Natural killer cell (primary cell): Measurements from ENCODE around the gene PCDHGB7. TPM values are rescaled to one million over a fixed set of nuclear protein-coding genes. Genes with fewer than 3 reads are reported as not detected.
"Not testable (repeated sequence)": the region's sequence is repeated elsewhere in the genome, so short reads cannot be mapped to it uniquely, and the experiment has no call there.

Experiments used
- ATAC-seq, 3 donors: fragments of 150-1000 bp in 2 of 3; fragments of 200-7000 bp in 1 of 3; cut with Tn5 transposase; 1 replicate in 1 of 3; 2 replicates in 2 of 3; pipeline ENCODE4 v1.10.0; 2021; ENCODE audit warnings: mild to moderate bottlenecking in 2 of 3, moderate library complexity in 2 of 3
- DNase-seq, 2 donors: peaks; one replicate each; pipeline versions ENCODE4 v3.0.0 to v3.0.0-alpha.2; 2013 to 2021; ENCODE audit warnings: mixed read lengths in 1 of 2
- H3K27ac ChIP-seq: one replicate; pipeline ENCODE4 v1.5.1; 2013; ENCODE audit warnings: mild to moderate bottlenecking, low read length
- H3K27me3 ChIP-seq: one replicate; pipeline ENCODE4 v1.6.1; 2013; ENCODE audit warnings: low read length; ENCODE audit not compliant: control insufficient read depth, insufficient read depth
- H3K36me3 ChIP-seq: one replicate; pipeline ENCODE4 v1.6.1; 2013; ENCODE audit warnings: low read length; ENCODE audit not compliant: control insufficient read depth, insufficient read depth
- H3K4me1 ChIP-seq: one replicate; pipeline ENCODE4 v1.6.1; 2013; ENCODE audit warnings: low read length; ENCODE audit not compliant: control insufficient read depth, insufficient read depth
- H3K4me3 ChIP-seq: one replicate; pipeline ENCODE4 v1.5.1; 2013; ENCODE audit warnings: low read length
- H3K9me3 ChIP-seq: one replicate; pipeline ENCODE4 v1.6.1; 2013; ENCODE audit warnings: low read length; ENCODE audit not compliant: control insufficient read depth, insufficient read depth
- H3K27ac Mint-ChIP-seq, 2 donors: one replicate each; pipeline ENCODE4 v1.8.0; 2022; ENCODE audit warnings: mild to moderate bottlenecking in 2 of 2, mixed read lengths in 2 of 2, moderate library complexity in 1 of 2
- H3K27me3 Mint-ChIP-seq, 2 donors: one replicate each; pipeline ENCODE4 v1.8.0; 2022; ENCODE audit warnings: low read depth in 2 of 2, mixed read lengths in 2 of 2
- H3K36me3 Mint-ChIP-seq: one replicate; pipeline ENCODE4 v1.8.0; 2022; ENCODE audit warnings: mixed read lengths
- H3K4me1 Mint-ChIP-seq, 2 donors: one replicate each; pipeline ENCODE4 v1.8.0; 2022; ENCODE audit warnings: mixed read lengths in 2 of 2
- H3K4me3 Mint-ChIP-seq: one replicate; pipeline ENCODE4 v1.8.0; 2022; ENCODE audit warnings: mild to moderate bottlenecking, moderate library complexity, mixed read lengths
- H3K9me3 Mint-ChIP-seq, 2 donors: one replicate each; pipeline ENCODE4 v1.8.0; 2022; ENCODE audit warnings: mixed read lengths in 2 of 2
- WGBS: methylation state at CpG from one replicate; pipeline ENCODE4 v1.1.7; 2013; ENCODE audit warnings: missing lambda C conversion rate; ENCODE audit not compliant: insufficient coverage; 5-methylcytosine and 5-hydroxymethylcytosine counted together
- intact Hi-C: fragments of 100-400 bp; cut with micrococcal nuclease; formaldehyde crosslinking; loops from one replicate; pipeline ENCODE4 v1.14.2; 2022
- total RNA-seq, 4 donors: library from RNA; stranded (reverse); fragments of 120-200 nt in 1 of 4; gene quantifications; one replicate each; pipeline versions ENCODE4 v1.2.3 to v1.2.4, GENCODE V29; 2013 to 2022
- TF ChIP-seq, protein P1 (sequence below): fragments of 200-600 bp; IDR thresholded peaks from one replicate; pipeline ENCODE4 v1.8.0; 2022; ENCODE audit warnings: antibody characterized with exemption

PCDHGB7 gene
- total RNA-seq, 3 donors from 2014 or later (not counting 1 experiment from before 2014, with no cell fraction given): 0.68 to 1.6 (median 1.2) TPM

- peaks cover 38 to 51% of the 10 kb centered on the region in 2 donors for H3K4me1 Mint-ChIP-seq
- intact Hi-C loops: loop anchor here (2.0 to 5.0 kb wide), 2 partner anchors 99 to 151 kb away; no protein-coding TSS in a partner anchor
- H3K36me3 Mint-ChIP-seq: peaks cover 36% of the 10 kb centered on the region
- ATAC-seq (no peak), DNase-seq (no peak)
- TF ChIP-seq, protein P1, sequence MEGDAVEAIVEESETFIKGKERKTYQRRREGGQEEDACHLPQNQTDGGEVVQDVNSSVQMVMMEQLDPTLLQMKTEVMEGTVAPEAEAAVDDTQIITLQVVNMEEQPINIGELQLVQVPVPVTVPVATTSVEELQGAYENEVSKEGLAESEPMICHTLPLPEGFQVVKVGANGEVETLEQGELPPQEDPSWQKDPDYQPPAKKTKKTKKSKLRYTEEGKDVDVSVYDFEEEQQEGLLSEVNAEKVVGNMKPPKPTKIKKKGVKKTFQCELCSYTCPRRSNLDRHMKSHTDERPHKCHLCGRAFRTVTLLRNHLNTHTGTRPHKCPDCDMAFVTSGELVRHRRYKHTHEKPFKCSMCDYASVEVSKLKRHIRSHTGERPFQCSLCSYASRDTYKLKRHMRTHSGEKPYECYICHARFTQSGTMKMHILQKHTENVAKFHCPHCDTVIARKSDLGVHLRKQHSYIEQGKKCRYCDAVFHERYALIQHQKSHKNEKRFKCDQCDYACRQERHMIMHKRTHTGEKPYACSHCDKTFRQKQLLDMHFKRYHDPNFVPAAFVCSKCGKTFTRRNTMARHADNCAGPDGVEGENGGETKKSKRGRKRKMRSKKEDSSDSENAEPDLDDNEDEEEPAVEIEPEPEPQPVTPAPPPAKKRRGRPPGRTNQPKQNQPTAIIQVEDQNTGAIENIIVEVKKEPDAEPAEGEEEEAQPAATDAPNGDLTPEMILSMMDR: no peak
- peaks cover 52 to 63% of the 10 kb centered on the region in 2 donors for H3K27me3 Mint-ChIP-seq
- Histone ChIP-seq H3K4me3 (peak overlapping the region; percentile 22), H3K27me3 (peaks cover 68% of the 10 kb centered on the region), H3K4me1 (peaks cover 25% of the 10 kb centered on the region), H3K36me3 (no peaks in the 10 kb centered on the region), H3K27ac (no peak overlapping the region), H3K9me3 (peaks cover 24% of the 10 kb centered on the region)
- peak overlapping the region; percentile 61 to 82 for H3K27ac Mint-ChIP-seq
- 22% methylated on average over 23 of the region's 25 CpGs for WGBS
- peak overlapping the region; percentile 93 for H3K4me3 Mint-ChIP-seq
- peaks cover 2 to 7% of the 10 kb centered on the region in 2 donors for H3K9me3 Mint-ChIP-seq
Observed at GRCh38 chr5:141413540-141414069, 3.9 kb upstream of the PCDHGB7 start.

DNA sequence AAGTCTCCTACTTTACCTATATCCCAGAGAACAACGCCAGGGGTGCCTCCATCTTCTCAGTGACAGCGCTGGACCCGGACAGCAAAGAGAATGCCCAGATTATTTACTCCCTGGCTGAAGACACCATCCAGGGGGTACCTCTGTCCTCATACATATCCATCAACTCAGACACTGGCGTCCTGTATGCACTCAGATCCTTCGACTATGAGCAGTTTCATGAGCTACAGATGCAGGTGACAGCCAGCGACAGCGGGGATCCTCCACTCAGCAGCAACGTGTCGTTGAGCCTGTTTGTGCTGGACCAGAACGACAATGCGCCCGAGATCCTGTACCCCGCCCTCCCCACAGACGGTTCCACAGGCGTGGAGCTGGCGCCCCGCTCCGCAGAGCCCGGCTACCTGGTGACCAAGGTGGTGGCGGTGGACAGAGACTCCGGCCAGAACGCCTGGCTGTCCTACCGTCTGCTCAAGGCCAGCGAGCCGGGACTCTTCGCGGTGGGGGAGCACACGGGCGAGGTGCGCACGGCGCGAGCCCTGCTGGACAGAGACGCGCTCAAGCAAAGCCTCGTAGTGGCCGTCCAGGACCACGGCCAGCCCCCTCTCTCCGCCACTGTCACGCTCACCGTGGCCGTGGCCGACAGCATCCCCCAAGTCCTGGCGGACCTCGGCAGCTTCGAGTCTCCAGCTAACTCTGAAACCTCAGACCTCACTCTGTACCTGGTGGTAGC, 2.8 kb upstream of the PCDHGB7 start:
- H3K4me1 Mint-ChIP-seq: peaks cover 38 to 47% of the 10 kb centered on the region in 2 donors
- H3K27ac Mint-ChIP-seq: peak overlapping the region in 1 of 2 donors; percentile 82
- Histone ChIP-seq H3K9me3 (peaks cover 27% of the 10 kb centered on the region), H3K4me1 (peaks cover 25% of the 10 kb centered on the region), H3K27me3 (peaks cover 65% of the 10 kb centered on the region)
- H3K36me3 Mint-ChIP-seq: peaks cover 32% of the 10 kb centered on the region
- not testable (repeated sequence) for H3K27ac ChIP-seq, H3K9me3 Mint-ChIP-seq, DNase-seq, H3K36me3 ChIP-seq, ATAC-seq, H3K4me3 ChIP-seq
- intact Hi-C loops: loop anchor here (5.0 kb wide), 1 partner anchor 98 kb away; no protein-coding TSS in a partner anchor
- H3K27me3 Mint-ChIP-seq: peaks cover 53 to 67% of the 10 kb centered on the region in 2 donors
- peak overlapping the region; percentile 73 for H3K4me3 Mint-ChIP-seq
- WGBS: 43% methylated on average over 46 of the region's 46 CpGs

DNA sequence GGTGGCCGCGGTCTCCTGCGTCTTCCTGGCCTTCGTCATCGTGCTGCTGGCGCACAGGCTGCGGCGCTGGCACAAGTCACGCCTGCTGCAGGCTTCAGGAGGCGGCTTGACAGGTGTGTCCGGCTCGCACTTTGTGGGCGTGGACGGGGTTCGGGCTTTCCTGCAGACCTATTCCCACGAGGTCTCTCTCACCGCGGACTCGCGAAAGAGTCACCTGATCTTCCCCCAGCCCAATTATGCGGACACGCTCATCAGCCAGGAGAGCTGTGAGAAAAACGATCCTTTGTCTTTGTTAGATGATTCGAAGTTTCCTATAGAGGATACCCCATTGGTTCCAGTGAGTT, 2.2 kb upstream of the PCDHGB7 start:
- Histone ChIP-seq H3K9me3 (peaks cover 30% of the 10 kb centered on the region), H3K4me1 (peaks cover 25% of the 10 kb centered on the region), H3K27me3 (peaks cover 65% of the 10 kb centered on the region)
- Mint-ChIP-seq H3K27me3 (peaks cover 54 to 69% of the 10 kb centered on the region in 2 donors), H3K4me3 (peak overlapping the region; percentile 73), H3K4me1 (peaks cover 38 to 44% of the 10 kb centered on the region in 2 donors), H3K36me3 (peaks cover 30% of the 10 kb centered on the region)
- intact Hi-C loops, DNase-seq, H3K4me3 ChIP-seq, ATAC-seq, H3K27ac ChIP-seq, H3K9me3 Mint-ChIP-seq, H3K36me3 ChIP-seq, H3K27ac Mint-ChIP-seq: not testable (repeated sequence)
- 25% methylated on average over 24 of the region's 24 CpGs for WGBS

DNA sequence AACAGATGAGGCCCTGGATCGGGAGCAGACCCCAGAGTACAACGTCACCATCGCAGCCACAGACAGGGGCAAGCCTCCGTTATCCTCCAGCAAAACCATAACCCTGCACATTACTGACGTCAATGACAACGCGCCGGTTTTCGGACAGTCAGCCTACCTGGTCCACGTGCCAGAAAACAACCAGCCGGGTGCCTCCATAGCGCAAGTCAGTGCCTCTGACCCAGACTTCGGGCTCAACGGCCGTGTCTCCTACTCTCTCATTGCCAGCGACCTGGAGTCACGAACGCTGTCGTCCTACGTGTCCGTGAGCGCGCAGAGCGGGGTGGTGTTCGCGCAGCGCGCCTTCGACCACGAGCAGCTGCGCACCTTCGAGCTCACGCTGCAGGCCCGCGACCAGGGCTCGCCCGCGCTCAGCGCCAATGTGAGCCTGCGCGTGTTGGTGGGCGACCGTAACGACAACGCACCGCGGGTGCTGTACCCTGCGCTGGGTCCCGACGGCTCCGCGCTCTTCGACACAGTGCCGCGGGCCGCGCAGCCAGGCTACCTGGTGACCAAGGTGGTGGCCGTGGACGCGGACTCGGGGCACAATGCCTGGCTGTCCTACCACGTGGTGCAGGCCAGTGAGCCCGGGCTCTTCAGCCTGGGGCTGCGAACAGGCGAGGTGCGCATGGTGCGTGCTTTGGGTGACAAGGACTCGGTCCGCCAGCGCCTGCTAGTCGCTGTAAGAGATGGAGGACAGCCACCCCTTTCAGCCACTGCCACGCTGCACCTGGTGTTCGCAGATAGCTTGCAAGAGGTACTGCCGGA, 1.8 kb downstream of the PCDHGB7 start:
- peaks cover 15% of the 10 kb centered on the region for H3K4me1 ChIP-seq
- TF ChIP-seq, protein P1: no peak
- H3K27ac ChIP-seq: no peak overlapping the region
- ATAC-seq (no peak), DNase-seq (no peak)
- H3K36me3 ChIP-seq: no peaks in the 10 kb centered on the region
- Mint-ChIP-seq H3K4me1 (peaks cover 14 to 27% of the 10 kb centered on the region in 2 donors), H3K27me3 (peaks cover 68 to 69% of the 10 kb centered on the region in 2 donors), H3K27ac (no peak overlapping the region), H3K4me3 (no peak overlapping the region), H3K9me3 (peaks cover 0 to 5% of the 10 kb centered on the region in 2 donors), H3K36me3 (peaks cover 18% of the 10 kb centered on the region)
- H3K4me3 ChIP-seq: no peak overlapping the region
- intact Hi-C loops: no loop called here
- H3K27me3 ChIP-seq: peaks cover 74% of the 10 kb centered on the region
- H3K9me3 ChIP-seq: peaks cover 36% of the 10 kb centered on the region
- 47% methylated on average over 74 of the region's 74 CpGs for WGBS
